NCI-H2107 treated with DMSO at 0.1 percent for 48 hours (cell line): Measurements from ENCODE around the gene LINGO3.

ENCODE experiments used
- DNase-seq: peaks from one replicate; lab custom pipeline; 2025; ENCODE audit not compliant: unreplicated experiment; lab: John Stamatoyannopoulos, UW

LINGO3 gene

GRCh38 chr19:2327773-2328400 is 19.9 kb upstream of the LINGO3 start:
- DNase-seq: peak; percentile 65

GRCh38 chr19:2326699-2327360 is 18.9 kb upstream of the LINGO3 start:
- DNase-seq: no peak

GRCh38 chr19:2325281-2326046 is 17.5 kb upstream of the LINGO3 start:
- DNase-seq: no peak

- DNase-seq: no peak
Observed at GRCh38 chr19:2324220-2324948, 16.4 kb upstream of the LINGO3 start.

GRCh38 chr19:2323707-2324106 is 15.8 kb upstream of the LINGO3 start:
- DNase-seq: no peak

GRCh38 chr19:2321565-2322283 is 13.8 kb upstream of the LINGO3 start:
- no peak for DNase-seq

- DNase-seq: no peak
Observed at GRCh38 chr19:2320939-2321338, 13.0 kb upstream of the LINGO3 start.

- DNase-seq: no peak
Observed at GRCh38 chr19:2320049-2320448, 12.1 kb upstream of the LINGO3 start.

- no peak for DNase-seq
Observed at GRCh38 chr19:2319551-2319950, 11.6 kb upstream of the LINGO3 start.

GRCh38 chr19:2318923-2319322 is 11.0 kb upstream of the LINGO3 start:
- no peak for DNase-seq

- no peak for DNase-seq
Observed at GRCh38 chr19:2317756-2318155, 9.8 kb upstream of the LINGO3 start.

GRCh38 chr19:2317300-2317699 is 9.3 kb upstream of the LINGO3 start:
- DNase-seq: no peak

GRCh38 chr19:2315818-2316353 is 7.9 kb upstream of the LINGO3 start:
- DNase-seq: no peak

GRCh38 chr19:2315121-2315817 is 7.3 kb upstream of the LINGO3 start:
- no peak for DNase-seq

GRCh38 chr19:2312820-2313501 is 5.0 kb upstream of the LINGO3 start:
- DNase-seq: no peak

- DNase-seq: no peak
Observed at GRCh38 chr19:2311093-2311492, 3.1 kb upstream of the LINGO3 start.

- peak; percentile 22 for DNase-seq
Observed at GRCh38 chr19:2309734-2310362, 1.9 kb upstream of the LINGO3 start.

- no peak for DNase-seq
Observed at GRCh38 chr19:2307518-2308012, 389 bp downstream of the LINGO3 start.

- DNase-seq: no peak
Observed at GRCh38 chr19:2306971-2307370, 983 bp downstream of the LINGO3 start.
